Transverse colon (tissue), 4 donors: ENCODE data around the gene NXPE3.

Experiments used
- EP300 ChIP-seq: sonication (generic); formaldehyde crosslinking; IDR thresholded peaks from one replicate; pipeline ENCODE4 v1.6.1; 2017; ENCODE audit warnings: antibody characterized with exemption, low read depth
- POLR2A ChIP-seq: fragments of 450-650 bp; IDR thresholded peaks from one replicate; pipeline ENCODE4 v1.6.1; 2016; ENCODE audit warnings: antibody characterized with exemption, mild to moderate bottlenecking, moderate library complexity
- POLR2AphosphoS5 ChIP-seq, 3 donors: sonication (generic); formaldehyde crosslinking; IDR thresholded peaks; one replicate each; pipeline ENCODE4 v1.6.1; 2016; ENCODE audit warnings: antibody characterized with exemption in 3 of 3
- TF ChIP-seq, protein P1 (sequence below), 5 experiments: fragments of 200-600 bp in 3 of 5; fragments of 450-650 bp in 2 of 5; sonication (generic) in 3 of 5; IDR thresholded peaks; 1 replicate in 2 of 5; 2 replicates in 3 of 5; pipeline ENCODE4 v1.5.1; 2016 to 2017; ENCODE audit warnings: antibody characterized with exemption in 5 of 5, inconsistent platforms in 3 of 5, mild to moderate bottlenecking in 2 of 5, moderate library complexity in 1 of 5

DNA sequence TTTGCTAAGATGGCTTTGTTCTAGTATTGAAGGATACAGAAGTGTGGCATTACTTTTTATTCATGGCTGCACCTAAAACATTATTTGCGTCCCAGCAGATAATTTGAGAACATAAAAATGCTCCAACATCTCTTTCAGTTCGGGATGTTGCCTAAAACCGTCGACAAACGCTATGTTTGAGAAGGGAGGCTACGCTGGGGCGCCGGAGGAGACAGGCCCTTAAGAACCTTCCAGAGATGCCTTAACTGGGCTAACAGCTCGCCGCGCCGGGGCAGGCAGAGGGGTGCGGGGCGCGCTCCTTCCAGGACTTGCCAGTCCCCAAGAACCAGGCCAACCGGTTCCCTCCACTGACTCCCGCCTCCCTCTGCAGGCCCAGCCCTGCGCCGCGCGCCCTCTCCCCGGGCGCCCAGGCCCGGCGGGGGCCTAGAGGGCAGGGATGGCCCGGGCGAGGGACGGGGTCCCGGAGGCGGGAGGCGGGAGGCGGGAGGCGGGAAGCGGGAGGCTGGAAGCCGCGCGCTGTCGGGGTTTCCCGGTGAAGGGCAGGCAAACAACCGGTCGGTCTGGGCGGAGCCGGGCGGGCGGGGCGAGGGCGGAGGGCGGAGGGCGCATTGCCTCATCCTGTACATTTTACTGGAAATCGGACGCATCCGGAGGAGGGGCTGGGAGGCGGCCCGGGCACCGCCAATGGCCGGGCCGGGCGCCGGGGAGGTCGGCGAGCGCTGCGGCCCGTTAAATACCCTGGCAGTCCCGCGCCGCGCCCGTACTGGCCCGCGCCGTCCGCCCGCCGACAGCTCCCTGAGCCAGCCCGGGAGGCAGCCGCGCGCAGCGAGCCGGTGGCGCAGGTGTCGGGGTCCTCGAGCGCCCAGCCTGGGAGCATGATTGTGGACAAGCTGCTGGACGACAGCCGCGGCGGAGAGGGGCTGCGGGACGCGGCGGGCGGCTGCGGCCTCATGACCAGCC lies 70.0 kb downstream of the NXPE3 start, which contains the start of gene NFKBIZ:
- TF ChIP-seq EP300 (peak; percentile 61), POLR2A (peak; percentile 90), POLR2AphosphoS5 (IDR thresholded peaks at IDR 0.05) (peak; percentile 87 to 99 (median 98))
- TF ChIP-seq, protein P1, sequence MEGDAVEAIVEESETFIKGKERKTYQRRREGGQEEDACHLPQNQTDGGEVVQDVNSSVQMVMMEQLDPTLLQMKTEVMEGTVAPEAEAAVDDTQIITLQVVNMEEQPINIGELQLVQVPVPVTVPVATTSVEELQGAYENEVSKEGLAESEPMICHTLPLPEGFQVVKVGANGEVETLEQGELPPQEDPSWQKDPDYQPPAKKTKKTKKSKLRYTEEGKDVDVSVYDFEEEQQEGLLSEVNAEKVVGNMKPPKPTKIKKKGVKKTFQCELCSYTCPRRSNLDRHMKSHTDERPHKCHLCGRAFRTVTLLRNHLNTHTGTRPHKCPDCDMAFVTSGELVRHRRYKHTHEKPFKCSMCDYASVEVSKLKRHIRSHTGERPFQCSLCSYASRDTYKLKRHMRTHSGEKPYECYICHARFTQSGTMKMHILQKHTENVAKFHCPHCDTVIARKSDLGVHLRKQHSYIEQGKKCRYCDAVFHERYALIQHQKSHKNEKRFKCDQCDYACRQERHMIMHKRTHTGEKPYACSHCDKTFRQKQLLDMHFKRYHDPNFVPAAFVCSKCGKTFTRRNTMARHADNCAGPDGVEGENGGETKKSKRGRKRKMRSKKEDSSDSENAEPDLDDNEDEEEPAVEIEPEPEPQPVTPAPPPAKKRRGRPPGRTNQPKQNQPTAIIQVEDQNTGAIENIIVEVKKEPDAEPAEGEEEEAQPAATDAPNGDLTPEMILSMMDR (IDR thresholded peaks at IDR 0.05): peak in 1 of 5 experiments; percentile 14
